GM19324 (cell line): ENCODE data around the gene GJD3.

ENCODE experiments used
- ATAC-seq: cut with Tn5 transposase; IDR thresholded peaks from one replicate; pipeline ENCODE4 v1.9.1; 2021; ENCODE audit warnings: mild to moderate bottlenecking, moderate library complexity; ENCODE audit not compliant: unreplicated experiment, low FRiP score

The GJD3 gene

GRCh38 chr17:40315206-40315605 lies 49.3 kb downstream of the GJD3 start:
- ATAC-seq: no peak

GRCh38 chr17:40314584-40314956 lies 50.0 kb downstream of the GJD3 start:
- ATAC-seq: no peak

- ATAC-seq: no peak
Observed at GRCh38 chr17:40313668-40314583, 50.6 kb downstream of the GJD3 start.
